H1 (cell line): Measurements from ENCODE around the gene DLEC1. TPM values are rescaled to one million over a fixed set of nuclear protein-coding genes. Genes with fewer than 3 reads are reported as not detected.

Source experiments
- EP300 ChIP-seq, 2 experiments: IDR thresholded peaks; 1 replicate in 1 of 2; 2 replicates in 1 of 2; pipeline ENCODE4 v1.6.1; 2011 to 2012; ENCODE audit warnings: low read depth in 2 of 2, low read length in 2 of 2, mild to moderate bottlenecking in 2 of 2, borderline replicate concordance in 1 of 2, inconsistent platforms in 1 of 2, moderate library complexity in 1 of 2
- EZH2 ChIP-seq: fragments of 200-600 bp; sonication (generic); IDR thresholded peaks from 2 replicates; pipeline ENCODE4 v1.7.1; 2012; ENCODE audit warnings: low read depth, mild to moderate bottlenecking, moderate library complexity, low read length, inconsistent platforms; ENCODE audit not compliant: severe bottlenecking
- POLR2AphosphoS5 ChIP-seq: IDR thresholded peaks from 2 replicates; pipeline ENCODE4 v1.6.1; 2011; ENCODE audit warnings: low read depth, low read length
- RBBP5 ChIP-seq: IDR thresholded peaks from 2 replicates; pipeline ENCODE4 v1.7.1; 2012; ENCODE audit warnings: low read depth, mild to moderate bottlenecking, inconsistent platforms, low read length, moderate library complexity, borderline replicate concordance
- SIX5 ChIP-seq: IDR thresholded peaks from 2 replicates; pipeline ENCODE4 v1.6.1; 2011; ENCODE audit warnings: mild to moderate bottlenecking, low read depth, low read length
- SP2 ChIP-seq: IDR thresholded peaks from 2 replicates; pipeline ENCODE4 v1.6.1; 2012; ENCODE audit warnings: mild to moderate bottlenecking, low read length, inconsistent platforms
- TAF1 ChIP-seq: IDR thresholded peaks from 2 replicates; pipeline ENCODE4 v1.6.1; 2011; ENCODE audit warnings: mild to moderate bottlenecking, low read depth, low read length
- YY1 ChIP-seq: IDR thresholded peaks from 2 replicates; pipeline ENCODE4 v1.6.1; 2011; ENCODE audit warnings: low read depth, mild to moderate bottlenecking, low read length
- polyA plus RNA-seq, 7 experiments: library from polyadenylated mRNA; depleted of rRNA in 3 of 7; stranded (reverse) in 5 of 7; unstranded in 2 of 7; fragments of >200 nt in 5 of 7; fragments of 200-250 nt in 2 of 7; gene quantifications; 1 replicate in 5 of 7; 2 replicates in 1 of 7; 4 replicates in 1 of 7; pipeline versions ENCODE4 v1.2.1 to v1.2.3, GENCODE V29; 2011 to 2013; ENCODE audit warnings: missing spikeins in 2 of 7, mixed read lengths in 2 of 7
- total RNA-seq: library from RNA; stranded (reverse); fragmentation: NEBNext Ultra II Directional; extraction: Animal tissue kit (Norgen Biotek cat#: 25700); gene quantifications from 2 replicates; pipeline ENCODE4 v1.2.1, GENCODE V29; 2021
- TF ChIP-seq, protein P1 (sequence below): fragments of 300-600 bp; sonication (generic); IDR thresholded peaks from 2 replicates; pipeline ENCODE4 v1.7.1; 2012; ENCODE audit warnings: low read length, moderate library complexity, mild to moderate bottlenecking, inconsistent platforms; ENCODE audit not compliant: insufficient replicate concordance

Gene DLEC1
- total and polyA plus RNA-seq, 2 of the 8 experiments (the other 6 are each of a cell fraction or from before 2014, with no cell fraction given) = 0.26 to 0.76 TPM

DNA sequence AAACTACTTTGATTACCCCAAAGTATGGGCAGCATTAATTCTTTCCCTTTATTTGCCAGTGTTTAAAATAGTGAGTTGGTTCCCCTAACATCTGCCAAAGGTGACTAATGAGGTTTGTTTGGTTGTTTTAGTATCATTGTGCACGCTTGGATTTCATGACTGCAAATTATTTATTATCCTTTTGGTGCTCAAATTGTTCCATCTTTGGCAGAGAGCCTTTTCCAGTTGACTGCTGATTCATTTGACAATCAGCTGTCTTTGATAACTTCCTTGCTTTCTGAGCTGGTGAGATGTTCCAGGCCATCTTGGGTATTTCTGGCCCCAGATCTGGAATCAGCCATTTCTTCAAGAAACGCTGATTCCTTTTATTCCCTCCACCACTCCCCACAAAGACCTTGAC, 8.9 kb downstream of the DLEC1 start (continued):
- TF ChIP-seq, protein P1, sequence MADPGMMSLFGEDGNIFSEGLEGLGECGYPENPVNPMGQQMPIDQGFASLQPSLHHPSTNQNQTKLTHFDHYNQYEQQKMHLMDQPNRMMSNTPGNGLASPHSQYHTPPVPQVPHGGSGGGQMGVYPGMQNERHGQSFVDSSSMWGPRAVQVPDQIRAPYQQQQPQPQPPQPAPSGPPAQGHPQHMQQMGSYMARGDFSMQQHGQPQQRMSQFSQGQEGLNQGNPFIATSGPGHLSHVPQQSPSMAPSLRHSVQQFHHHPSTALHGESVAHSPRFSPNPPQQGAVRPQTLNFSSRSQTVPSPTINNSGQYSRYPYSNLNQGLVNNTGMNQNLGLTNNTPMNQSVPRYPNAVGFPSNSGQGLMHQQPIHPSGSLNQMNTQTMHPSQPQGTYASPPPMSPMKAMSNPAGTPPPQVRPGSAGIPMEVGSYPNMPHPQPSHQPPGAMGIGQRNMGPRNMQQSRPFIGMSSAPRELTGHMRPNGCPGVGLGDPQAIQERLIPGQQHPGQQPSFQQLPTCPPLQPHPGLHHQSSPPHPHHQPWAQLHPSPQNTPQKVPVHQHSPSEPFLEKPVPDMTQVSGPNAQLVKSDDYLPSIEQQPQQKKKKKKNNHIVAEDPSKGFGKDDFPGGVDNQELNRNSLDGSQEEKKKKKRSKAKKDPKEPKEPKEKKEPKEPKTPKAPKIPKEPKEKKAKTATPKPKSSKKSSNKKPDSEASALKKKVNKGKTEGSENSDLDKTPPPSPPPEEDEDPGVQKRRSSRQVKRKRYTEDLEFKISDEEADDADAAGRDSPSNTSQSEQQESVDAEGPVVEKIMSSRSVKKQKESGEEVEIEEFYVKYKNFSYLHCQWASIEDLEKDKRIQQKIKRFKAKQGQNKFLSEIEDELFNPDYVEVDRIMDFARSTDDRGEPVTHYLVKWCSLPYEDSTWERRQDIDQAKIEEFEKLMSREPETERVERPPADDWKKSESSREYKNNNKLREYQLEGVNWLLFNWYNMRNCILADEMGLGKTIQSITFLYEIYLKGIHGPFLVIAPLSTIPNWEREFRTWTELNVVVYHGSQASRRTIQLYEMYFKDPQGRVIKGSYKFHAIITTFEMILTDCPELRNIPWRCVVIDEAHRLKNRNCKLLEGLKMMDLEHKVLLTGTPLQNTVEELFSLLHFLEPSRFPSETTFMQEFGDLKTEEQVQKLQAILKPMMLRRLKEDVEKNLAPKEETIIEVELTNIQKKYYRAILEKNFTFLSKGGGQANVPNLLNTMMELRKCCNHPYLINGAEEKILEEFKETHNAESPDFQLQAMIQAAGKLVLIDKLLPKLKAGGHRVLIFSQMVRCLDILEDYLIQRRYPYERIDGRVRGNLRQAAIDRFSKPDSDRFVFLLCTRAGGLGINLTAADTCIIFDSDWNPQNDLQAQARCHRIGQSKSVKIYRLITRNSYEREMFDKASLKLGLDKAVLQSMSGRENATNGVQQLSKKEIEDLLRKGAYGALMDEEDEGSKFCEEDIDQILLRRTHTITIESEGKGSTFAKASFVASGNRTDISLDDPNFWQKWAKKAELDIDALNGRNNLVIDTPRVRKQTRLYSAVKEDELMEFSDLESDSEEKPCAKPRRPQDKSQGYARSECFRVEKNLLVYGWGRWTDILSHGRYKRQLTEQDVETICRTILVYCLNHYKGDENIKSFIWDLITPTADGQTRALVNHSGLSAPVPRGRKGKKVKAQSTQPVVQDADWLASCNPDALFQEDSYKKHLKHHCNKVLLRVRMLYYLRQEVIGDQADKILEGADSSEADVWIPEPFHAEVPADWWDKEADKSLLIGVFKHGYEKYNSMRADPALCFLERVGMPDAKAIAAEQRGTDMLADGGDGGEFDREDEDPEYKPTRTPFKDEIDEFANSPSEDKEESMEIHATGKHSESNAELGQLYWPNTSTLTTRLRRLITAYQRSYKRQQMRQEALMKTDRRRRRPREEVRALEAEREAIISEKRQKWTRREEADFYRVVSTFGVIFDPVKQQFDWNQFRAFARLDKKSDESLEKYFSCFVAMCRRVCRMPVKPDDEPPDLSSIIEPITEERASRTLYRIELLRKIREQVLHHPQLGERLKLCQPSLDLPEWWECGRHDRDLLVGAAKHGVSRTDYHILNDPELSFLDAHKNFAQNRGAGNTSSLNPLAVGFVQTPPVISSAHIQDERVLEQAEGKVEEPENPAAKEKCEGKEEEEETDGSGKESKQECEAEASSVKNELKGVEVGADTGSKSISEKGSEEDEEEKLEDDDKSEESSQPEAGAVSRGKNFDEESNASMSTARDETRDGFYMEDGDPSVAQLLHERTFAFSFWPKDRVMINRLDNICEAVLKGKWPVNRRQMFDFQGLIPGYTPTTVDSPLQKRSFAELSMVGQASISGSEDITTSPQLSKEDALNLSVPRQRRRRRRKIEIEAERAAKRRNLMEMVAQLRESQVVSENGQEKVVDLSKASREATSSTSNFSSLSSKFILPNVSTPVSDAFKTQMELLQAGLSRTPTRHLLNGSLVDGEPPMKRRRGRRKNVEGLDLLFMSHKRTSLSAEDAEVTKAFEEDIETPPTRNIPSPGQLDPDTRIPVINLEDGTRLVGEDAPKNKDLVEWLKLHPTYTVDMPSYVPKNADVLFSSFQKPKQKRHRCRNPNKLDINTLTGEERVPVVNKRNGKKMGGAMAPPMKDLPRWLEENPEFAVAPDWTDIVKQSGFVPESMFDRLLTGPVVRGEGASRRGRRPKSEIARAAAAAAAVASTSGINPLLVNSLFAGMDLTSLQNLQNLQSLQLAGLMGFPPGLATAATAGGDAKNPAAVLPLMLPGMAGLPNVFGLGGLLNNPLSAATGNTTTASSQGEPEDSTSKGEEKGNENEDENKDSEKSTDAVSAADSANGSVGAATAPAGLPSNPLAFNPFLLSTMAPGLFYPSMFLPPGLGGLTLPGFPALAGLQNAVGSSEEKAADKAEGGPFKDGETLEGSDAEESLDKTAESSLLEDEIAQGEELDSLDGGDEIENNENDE = no peak
- no peak for TF ChIP-seq SIX5
- no peak for TF ChIP-seq YY1
- no peak for TF ChIP-seq TAF1
- TF ChIP-seq RBBP5 = no peak
- TF ChIP-seq EP300 (IDR thresholded peaks at IDR 0.05; ENCODE audit: borderline replicate concordance in 1 of 2, low read depth in 2 of 2, low read length in 2 of 2) = no peak
- TF ChIP-seq SP2 = no peak
- no peak for TF ChIP-seq EZH2
- TF ChIP-seq POLR2AphosphoS5 = no peak
